ENCODE results near the gene VPS13D.

Gene VPS13D

GRCh38 chr1:12279003-12279402 lies 49.2 kb downstream of the VPS13D start:
- Histone ChIP-seq H3K27ac (ENCODE audit: poor library complexity, severe bottlenecking) (no peak overlapping the region), H3K27me3 (ENCODE audit: insufficient read depth, poor library complexity, severe bottlenecking) (no peaks in the 10 kb centered on the region), H3K36me3 (ENCODE audit: low read depth) (peaks cover 87% of the 10 kb centered on the region), H3K4me1 (ENCODE audit: insufficient read depth, poor library complexity, severe bottlenecking) (no peaks in the 10 kb centered on the region), H3K9me3 (ENCODE audit: severe bottlenecking) (no peaks in the 10 kb centered on the region), H3K4me3 (ENCODE audit: severe bottlenecking) (no peak overlapping the region)
- no peak for DNase-seq (ENCODE audit: low spot score)
- no peak for ATAC-seq (ENCODE audit: low read depth)
- TF ChIP-seq, protein P1, sequence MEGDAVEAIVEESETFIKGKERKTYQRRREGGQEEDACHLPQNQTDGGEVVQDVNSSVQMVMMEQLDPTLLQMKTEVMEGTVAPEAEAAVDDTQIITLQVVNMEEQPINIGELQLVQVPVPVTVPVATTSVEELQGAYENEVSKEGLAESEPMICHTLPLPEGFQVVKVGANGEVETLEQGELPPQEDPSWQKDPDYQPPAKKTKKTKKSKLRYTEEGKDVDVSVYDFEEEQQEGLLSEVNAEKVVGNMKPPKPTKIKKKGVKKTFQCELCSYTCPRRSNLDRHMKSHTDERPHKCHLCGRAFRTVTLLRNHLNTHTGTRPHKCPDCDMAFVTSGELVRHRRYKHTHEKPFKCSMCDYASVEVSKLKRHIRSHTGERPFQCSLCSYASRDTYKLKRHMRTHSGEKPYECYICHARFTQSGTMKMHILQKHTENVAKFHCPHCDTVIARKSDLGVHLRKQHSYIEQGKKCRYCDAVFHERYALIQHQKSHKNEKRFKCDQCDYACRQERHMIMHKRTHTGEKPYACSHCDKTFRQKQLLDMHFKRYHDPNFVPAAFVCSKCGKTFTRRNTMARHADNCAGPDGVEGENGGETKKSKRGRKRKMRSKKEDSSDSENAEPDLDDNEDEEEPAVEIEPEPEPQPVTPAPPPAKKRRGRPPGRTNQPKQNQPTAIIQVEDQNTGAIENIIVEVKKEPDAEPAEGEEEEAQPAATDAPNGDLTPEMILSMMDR (IDR thresholded peaks at IDR 0.05; ENCODE audit: poor library complexity, severe bottlenecking), result no peak

DNA sequence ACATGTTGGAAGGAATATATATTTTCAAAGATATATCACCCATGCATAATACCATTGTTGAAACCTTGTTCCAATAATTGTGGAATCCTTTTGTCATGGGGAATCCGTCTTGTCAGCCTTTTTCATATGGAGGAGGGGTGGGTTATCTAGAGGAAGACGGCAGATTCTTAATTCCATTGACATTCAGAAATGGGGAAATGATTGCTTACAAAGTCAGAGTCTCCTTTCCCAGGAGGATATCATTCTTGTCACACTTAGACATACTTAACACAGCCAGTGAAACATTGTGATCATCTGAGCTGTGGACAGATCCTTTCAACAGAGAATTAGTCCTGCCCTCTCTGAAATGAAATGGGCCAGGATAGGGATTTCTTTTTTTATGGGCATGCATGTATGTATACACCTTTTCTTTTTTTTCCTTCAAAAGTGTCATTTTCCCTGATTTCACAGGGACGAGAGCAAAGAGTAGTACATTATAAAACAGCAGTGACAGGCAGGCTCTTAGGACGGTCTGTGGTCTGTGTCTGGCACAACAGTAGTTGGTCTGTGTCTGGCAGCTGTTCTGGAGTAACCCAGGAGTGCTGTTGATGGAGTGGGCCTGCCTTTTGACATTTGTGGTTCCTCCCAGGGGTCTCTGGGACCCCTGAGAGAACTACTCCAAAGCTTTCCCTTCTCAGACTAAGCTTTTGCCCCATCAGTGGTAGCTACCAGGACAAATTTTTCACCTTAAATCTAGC lies 50.1 kb downstream of the VPS13D start:
- TF ChIP-seq, protein P1 (IDR thresholded peaks at IDR 0.05; ENCODE audit: poor library complexity, severe bottlenecking), result no peak
- H3K27me3 ChIP-seq (ENCODE audit: insufficient read depth, poor library complexity, severe bottlenecking), result no peaks in the 10 kb centered on the region
- no peaks in the 10 kb centered on the region for H3K4me1 ChIP-seq (ENCODE audit: insufficient read depth, poor library complexity, severe bottlenecking)
- ATAC-seq (ENCODE audit: low read depth) (no peak), DNase-seq (ENCODE audit: low spot score) (no peak)
- H3K9me3 ChIP-seq (ENCODE audit: severe bottlenecking), result no peaks in the 10 kb centered on the region
- H3K27ac ChIP-seq (ENCODE audit: poor library complexity, severe bottlenecking), result no peak overlapping the region
- H3K36me3 ChIP-seq (ENCODE audit: low read depth), result peaks cover 84% of the 10 kb centered on the region
- H3K4me3 ChIP-seq (ENCODE audit: severe bottlenecking), result no peak overlapping the region

- H3K36me3 ChIP-seq (ENCODE audit: low read depth), result peaks cover 75% of the 10 kb centered on the region
- no peaks in the 10 kb centered on the region for H3K4me1 ChIP-seq (ENCODE audit: insufficient read depth, poor library complexity, severe bottlenecking)
- no peaks in the 10 kb centered on the region for H3K27me3 ChIP-seq (ENCODE audit: insufficient read depth, poor library complexity, severe bottlenecking)
- H3K4me3 ChIP-seq (ENCODE audit: severe bottlenecking), result no peak overlapping the region
- ATAC-seq (ENCODE audit: low read depth) (no peak), DNase-seq (ENCODE audit: low spot score) (no peak)
- H3K9me3 ChIP-seq (ENCODE audit: severe bottlenecking), result no peaks in the 10 kb centered on the region
- TF ChIP-seq, protein P1 (IDR thresholded peaks at IDR 0.05; ENCODE audit: poor library complexity, severe bottlenecking), result no peak
- H3K27ac ChIP-seq (ENCODE audit: poor library complexity, severe bottlenecking), result no peak overlapping the region
Measured at GRCh38 chr1:12282142-12282541, 52.3 kb downstream of the VPS13D start.

DNA sequence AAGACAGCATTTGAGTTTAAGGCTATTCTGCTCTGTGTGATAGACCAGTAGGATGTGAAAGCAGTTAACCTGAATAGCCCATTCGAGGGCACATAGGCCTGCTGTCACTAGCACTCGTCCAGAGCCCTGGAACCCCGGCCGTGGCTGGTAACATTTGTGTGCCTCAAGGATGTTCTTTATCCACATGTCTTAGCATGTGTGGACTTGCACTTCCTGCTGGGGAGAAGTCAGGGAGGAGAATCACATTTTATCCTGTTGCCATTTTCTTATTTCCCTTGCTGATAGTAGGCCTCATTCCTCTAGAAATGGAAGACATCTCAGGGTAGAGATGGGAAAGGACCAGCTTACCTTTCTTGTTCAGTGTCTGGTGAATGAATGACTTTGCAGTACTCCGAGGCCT lies 54.7 kb downstream of the VPS13D start:
- Histone ChIP-seq H3K4me3 (ENCODE audit: severe bottlenecking) (no peak overlapping the region), H3K4me1 (ENCODE audit: insufficient read depth, poor library complexity, severe bottlenecking) (no peaks in the 10 kb centered on the region), H3K27me3 (ENCODE audit: insufficient read depth, poor library complexity, severe bottlenecking) (no peaks in the 10 kb centered on the region), H3K27ac (ENCODE audit: poor library complexity, severe bottlenecking) (no peak overlapping the region), H3K36me3 (ENCODE audit: low read depth) (peaks cover 63% of the 10 kb centered on the region), H3K9me3 (ENCODE audit: severe bottlenecking) (no peaks in the 10 kb centered on the region)
- DNase-seq (ENCODE audit: low spot score) (no peak), ATAC-seq (ENCODE audit: low read depth) (no peak)
- TF ChIP-seq, protein P1 (IDR thresholded peaks at IDR 0.05; ENCODE audit: poor library complexity, severe bottlenecking), result no peak

- TF ChIP-seq, protein P1 (IDR thresholded peaks at IDR 0.05; ENCODE audit: poor library complexity, severe bottlenecking), result no peak
- DNase-seq (ENCODE audit: low spot score) (no peak), ATAC-seq (ENCODE audit: low read depth) (no peak)
- Histone ChIP-seq H3K27me3 (ENCODE audit: insufficient read depth, poor library complexity, severe bottlenecking) (no peaks in the 10 kb centered on the region), H3K4me1 (ENCODE audit: insufficient read depth, poor library complexity, severe bottlenecking) (no peaks in the 10 kb centered on the region), H3K27ac (ENCODE audit: poor library complexity, severe bottlenecking) (no peak overlapping the region), H3K9me3 (ENCODE audit: severe bottlenecking) (no peaks in the 10 kb centered on the region), H3K4me3 (ENCODE audit: severe bottlenecking) (no peak overlapping the region), H3K36me3 (ENCODE audit: low read depth) (peaks cover 61% of the 10 kb centered on the region)
Measured at GRCh38 chr1:12285496-12286143, 55.8 kb downstream of the VPS13D start.
